ENCODE data around the gene CTSL. TPM values are rescaled to one million over a fixed set of nuclear protein-coding genes. Genes with fewer than 3 reads are reported as not detected.

The CTSL gene
- total RNA-seq, 4 donors from 2014 or later, result 71.4 to 387 (median 94.5) TPM

DNA sequence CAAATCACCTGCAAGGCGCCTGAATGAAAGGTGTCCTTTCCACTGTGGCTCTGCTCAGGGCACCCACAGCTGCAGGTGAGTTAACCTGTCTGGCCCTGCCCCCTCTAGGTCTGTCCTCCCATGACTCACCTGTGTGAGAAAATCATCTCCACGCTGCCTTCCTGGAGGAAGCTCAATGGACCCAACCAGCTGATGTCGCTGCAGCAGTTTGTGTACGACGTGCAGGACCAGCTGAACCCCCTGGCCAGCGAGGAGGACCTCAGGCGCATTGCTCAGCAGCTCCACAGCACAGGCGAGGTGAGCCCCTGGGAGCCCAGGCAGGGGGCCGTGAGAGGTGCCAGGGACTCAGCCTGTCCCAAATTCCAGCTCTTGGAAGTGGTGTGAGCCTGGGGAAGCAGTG is 23.0 kb upstream of the CTSL start:
- TF ChIP-seq POLR2AphosphoS5 (IDR thresholded peaks at IDR 0.05), result no peak
- TF ChIP-seq EP300 (IDR thresholded peaks at IDR 0.05), result no peak
- no peak for TF ChIP-seq CTCF (IDR thresholded peaks at IDR 0.05)
- no peak for TF ChIP-seq POLR2A (IDR thresholded peaks at IDR 0.05; ENCODE audit: low read depth)
- intact Hi-C loops (cut with DNase I), result no loop called here
- H3K36me3 ChIP-seq, result peaks cover 0 to 89% (median 53%) of the 10 kb centered on the region in 4 donors
- H3K4me3 ChIP-seq, result no peak overlapping the region
- H3K4me1 ChIP-seq, result peaks cover 0 to 8% (median 4%) of the 10 kb centered on the region in 4 donors
- WGBS, result 95% methylated on average over 4 of the region's 9 CpGs
- no peak for DNase-seq (ENCODE audit: extremely low spot score)
- H3K9me3 ChIP-seq, result no peaks in the 10 kb centered on the region
- H3K27ac ChIP-seq (replicated peaks in 1 of 4), result no peak overlapping the region
- no peaks in the 10 kb centered on the region for H3K27me3 ChIP-seq

DNA sequence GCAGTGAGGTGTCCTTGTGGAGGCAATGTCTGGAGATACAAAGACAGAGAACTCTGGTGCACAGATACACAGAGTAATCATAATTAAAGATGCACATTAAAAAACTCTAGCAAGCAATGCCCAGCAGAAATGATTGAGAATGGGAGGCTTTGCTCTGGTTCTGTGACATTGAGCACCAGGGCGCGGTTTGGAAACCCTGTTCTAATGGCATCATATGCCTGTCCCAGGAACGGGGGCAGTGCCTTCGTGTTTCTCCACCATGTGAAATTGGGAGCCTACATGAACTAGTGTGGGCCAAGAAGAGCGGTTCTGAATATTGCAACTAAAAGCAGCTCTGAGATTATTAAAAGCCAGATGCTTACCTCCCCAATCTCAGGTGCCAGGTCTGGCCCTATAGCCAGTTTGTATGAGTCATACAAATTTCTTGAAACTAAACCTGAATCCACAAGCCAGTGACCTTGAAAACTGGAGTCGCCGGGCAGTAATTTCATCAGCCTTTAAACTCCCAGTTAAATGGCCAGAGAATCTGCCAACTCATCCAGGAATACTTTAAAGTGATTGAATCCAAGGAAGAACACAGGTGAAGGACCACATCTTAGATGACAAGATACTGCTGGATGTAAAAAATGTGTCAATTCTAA is 22.2 kb upstream of the CTSL start:
- Histone ChIP-seq H3K4me3 (no peak overlapping the region), H3K27me3 (no peaks in the 10 kb centered on the region), H3K9me3 (no peaks in the 10 kb centered on the region), H3K4me1 (peaks cover 0 to 11% (median 7%) of the 10 kb centered on the region in 4 donors), H3K36me3 (peaks cover 0 to 83% (median 47%) of the 10 kb centered on the region in 4 donors), H3K27ac (replicated peaks in 1 of 4) (no peak overlapping the region)
- TF ChIP-seq POLR2A (IDR thresholded peaks at IDR 0.05; ENCODE audit: low read depth), result no peak
- TF ChIP-seq EP300 (IDR thresholded peaks at IDR 0.05), result no peak
- 94% methylated on average over 7 of the region's 7 CpGs for WGBS
- intact Hi-C loops (cut with DNase I), result no loop called here
- DNase-seq (ENCODE audit: extremely low spot score), result no peak

DNA sequence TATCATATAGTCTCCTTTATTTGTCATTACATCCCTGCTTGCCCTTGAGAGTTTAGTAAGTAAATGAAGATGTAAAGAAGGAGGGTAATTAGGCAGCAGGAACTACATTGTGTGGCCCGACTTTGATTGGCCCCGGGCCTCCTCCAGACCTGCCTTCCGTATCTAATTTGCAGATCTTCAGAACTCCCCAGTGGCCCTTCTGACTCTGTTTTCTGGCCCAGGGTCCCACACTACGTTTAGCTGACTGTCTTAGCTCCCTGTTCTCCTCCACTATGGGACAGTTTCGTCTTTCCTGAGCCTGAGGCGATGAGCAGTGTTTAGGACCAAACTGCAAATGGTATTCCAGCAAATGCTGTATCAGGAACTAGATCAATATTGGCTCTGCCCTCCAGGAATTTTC is 21.6 kb upstream of the CTSL start:
- Histone ChIP-seq H3K4me3 (no peak overlapping the region), H3K9me3 (no peaks in the 10 kb centered on the region), H3K27me3 (no peaks in the 10 kb centered on the region), H3K36me3 (peaks cover 0 to 83% (median 51%) of the 10 kb centered on the region in 4 donors), H3K27ac (replicated peaks in 1 of 4) (peak overlapping the region in 1 of 4 donors; percentile 15), H3K4me1 (peaks cover 0 to 11% (median 7%) of the 10 kb centered on the region in 4 donors)
- DNase-seq (ENCODE audit: extremely low spot score), result no peak
- 75% methylated on average over 6 of the region's 6 CpGs for WGBS
- intact Hi-C loops (cut with DNase I), result no loop called here
- TF ChIP-seq CTCF (IDR thresholded peaks at IDR 0.05) (no peak), POLR2AphosphoS5 (IDR thresholded peaks at IDR 0.05) (no peak), POLR2A (IDR thresholded peaks at IDR 0.05; ENCODE audit: low read depth) (no peak), EP300 (IDR thresholded peaks at IDR 0.05) (no peak)

DNA sequence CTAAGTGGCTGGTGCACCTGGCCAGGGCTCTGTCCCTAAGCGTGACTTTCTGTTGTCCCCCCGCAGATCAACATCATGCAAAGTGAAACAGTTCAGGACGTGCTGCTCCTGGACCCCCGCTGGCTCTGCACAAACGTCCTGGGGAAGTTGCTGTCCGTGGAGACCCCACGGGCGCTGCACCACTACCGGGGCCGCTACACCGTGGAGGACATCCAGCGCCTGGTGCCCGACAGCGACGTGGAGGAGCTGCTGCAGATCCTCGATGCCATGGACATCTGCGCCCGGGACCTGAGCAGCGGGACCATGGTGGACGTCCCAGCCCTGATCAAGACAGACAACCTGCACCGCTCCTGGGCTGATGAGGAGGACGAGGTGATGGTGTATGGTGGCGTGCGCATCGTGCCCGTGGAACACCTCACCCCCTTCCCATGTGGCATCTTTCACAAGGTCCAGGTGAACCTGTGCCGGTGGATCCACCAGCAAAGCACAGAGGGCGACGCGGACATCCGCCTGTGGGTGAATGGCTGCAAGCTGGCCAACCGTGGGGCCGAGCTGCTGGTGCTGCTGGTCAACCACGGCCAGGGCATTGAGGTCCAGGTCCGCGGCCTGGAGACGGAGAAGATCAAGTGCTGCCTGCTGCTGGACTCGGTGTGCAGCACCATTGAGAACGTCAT is 19.7 kb upstream of the CTSL start:
- no peak for DNase-seq (ENCODE audit: extremely low spot score)
- intact Hi-C loops (cut with DNase I), result no loop called here

More for the DNA sequence above, 19.7 kb upstream of the CTSL start:
- WGBS, result 93% methylated on average over 21 of the region's 39 CpGs
- no peak overlapping the region for H3K4me3 ChIP-seq
- TF ChIP-seq EP300 (IDR thresholded peaks at IDR 0.05) (no peak), CTCF (IDR thresholded peaks at IDR 0.05) (no peak), POLR2A (IDR thresholded peaks at IDR 0.05; ENCODE audit: low read depth) (no peak), POLR2AphosphoS5 (IDR thresholded peaks at IDR 0.05) (no peak)
- no peaks in the 10 kb centered on the region for H3K9me3 ChIP-seq
- no peaks in the 10 kb centered on the region for H3K27me3 ChIP-seq
- peaks cover 0 to 72% (median 41%) of the 10 kb centered on the region in 4 donors for H3K36me3 ChIP-seq
- H3K27ac ChIP-seq (replicated peaks in 1 of 4), result no peak overlapping the region
- peaks cover 0 to 11% (median 7%) of the 10 kb centered on the region in 4 donors for H3K4me1 ChIP-seq

Measured in esophagus muscularis mucosa (tissue), 4 donors.